Measurements from ENCODE around the gene KIF26B.

KIF26B gene

GRCh38 chr1:245404952-245405351 lies 250.2 kb downstream of the KIF26B start:
- no peak for DNase-seq (ENCODE audit: low read depth)
- TF ChIP-seq, protein P1, sequence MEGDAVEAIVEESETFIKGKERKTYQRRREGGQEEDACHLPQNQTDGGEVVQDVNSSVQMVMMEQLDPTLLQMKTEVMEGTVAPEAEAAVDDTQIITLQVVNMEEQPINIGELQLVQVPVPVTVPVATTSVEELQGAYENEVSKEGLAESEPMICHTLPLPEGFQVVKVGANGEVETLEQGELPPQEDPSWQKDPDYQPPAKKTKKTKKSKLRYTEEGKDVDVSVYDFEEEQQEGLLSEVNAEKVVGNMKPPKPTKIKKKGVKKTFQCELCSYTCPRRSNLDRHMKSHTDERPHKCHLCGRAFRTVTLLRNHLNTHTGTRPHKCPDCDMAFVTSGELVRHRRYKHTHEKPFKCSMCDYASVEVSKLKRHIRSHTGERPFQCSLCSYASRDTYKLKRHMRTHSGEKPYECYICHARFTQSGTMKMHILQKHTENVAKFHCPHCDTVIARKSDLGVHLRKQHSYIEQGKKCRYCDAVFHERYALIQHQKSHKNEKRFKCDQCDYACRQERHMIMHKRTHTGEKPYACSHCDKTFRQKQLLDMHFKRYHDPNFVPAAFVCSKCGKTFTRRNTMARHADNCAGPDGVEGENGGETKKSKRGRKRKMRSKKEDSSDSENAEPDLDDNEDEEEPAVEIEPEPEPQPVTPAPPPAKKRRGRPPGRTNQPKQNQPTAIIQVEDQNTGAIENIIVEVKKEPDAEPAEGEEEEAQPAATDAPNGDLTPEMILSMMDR (conservative IDR thresholded peaks at IDR 0.05; ENCODE audit: low read length) = no peak
- no peak overlapping the region for H3K4me3 ChIP-seq (ENCODE audit: low read length)

DNA sequence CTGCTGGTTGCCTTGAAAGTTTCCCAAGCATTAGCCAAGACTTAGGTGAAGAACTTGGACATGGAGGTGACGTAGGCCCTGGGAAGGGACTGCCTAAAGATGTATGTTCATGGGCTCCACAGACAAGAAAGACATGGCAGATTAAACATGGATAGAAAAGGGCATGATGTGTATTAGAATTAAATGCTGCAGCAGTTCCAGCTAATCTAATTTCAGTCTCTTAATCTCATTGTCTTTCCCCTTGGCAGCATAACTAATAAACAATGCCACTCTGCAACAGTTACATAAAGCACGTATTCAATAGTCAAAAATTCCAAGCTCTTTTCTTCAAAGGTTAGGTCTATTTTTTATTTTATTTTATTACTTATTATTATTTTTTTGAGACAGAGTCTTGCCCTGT lies 251.6 kb downstream of the KIF26B start:
- DNase-seq (ENCODE audit: low read depth) = no peak
- TF ChIP-seq, protein P1 (conservative IDR thresholded peaks at IDR 0.05; ENCODE audit: low read length) = no peak

GRCh38 chr1:245407983-245408382 lies 253.2 kb downstream of the KIF26B start:
- TF ChIP-seq, protein P1 (conservative IDR thresholded peaks at IDR 0.05; ENCODE audit: low read length) = no peak
- DNase-seq (ENCODE audit: low read depth) = no peak
- H3K4me3 ChIP-seq (ENCODE audit: low read length) = no peak overlapping the region

More for the DNA sequence above, 251.6 kb downstream of the KIF26B start:
- H3K4me3 ChIP-seq (ENCODE audit: low read length) = no peak overlapping the region

GRCh38 chr1:245409341-245410195 lies 254.8 kb downstream of the KIF26B start:
- TF ChIP-seq, protein P1 (conservative IDR thresholded peaks at IDR 0.05; ENCODE audit: low read length) = no peak
- no peak overlapping the region for H3K4me3 ChIP-seq (ENCODE audit: low read length)
- DNase-seq (ENCODE audit: low read depth) = no peak

DNA sequence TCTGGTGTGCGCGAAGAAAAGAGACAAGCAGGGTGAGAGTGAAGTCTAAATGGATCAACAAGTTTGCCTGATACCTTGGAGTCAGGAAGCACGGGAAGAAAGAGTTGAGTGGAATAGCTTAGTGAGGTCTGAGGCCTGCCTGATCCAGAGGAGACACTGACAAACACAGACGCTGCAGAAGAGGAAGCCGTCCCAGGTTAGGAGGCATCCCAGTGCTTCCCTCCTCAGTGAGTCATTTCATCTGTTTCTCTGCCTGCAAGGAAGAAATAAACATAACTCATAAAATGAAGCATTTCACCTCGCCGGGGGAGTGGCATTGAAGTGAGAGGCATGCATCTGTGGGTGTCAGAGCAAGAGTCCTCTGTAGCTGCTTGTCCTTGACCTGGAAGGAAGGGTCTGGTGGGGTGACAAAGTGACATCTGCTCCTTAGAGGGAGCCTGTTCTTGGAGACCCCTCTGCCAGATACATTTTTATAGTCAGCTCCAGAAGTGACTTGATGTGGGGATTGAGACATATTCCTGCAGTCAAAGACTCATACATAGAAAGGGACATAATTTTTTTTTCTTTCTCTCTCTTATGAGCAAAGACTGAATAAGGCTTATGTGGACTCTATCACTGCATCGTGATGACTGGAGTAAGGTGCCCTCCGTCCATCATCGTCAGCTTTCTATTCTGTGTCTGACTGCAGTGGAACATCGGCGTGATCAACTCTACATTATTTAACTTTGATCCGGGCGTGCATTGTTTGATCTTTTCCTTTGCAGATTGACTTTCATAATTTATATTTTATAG lies 256.7 kb downstream of the KIF26B start:
- TF ChIP-seq, protein P1 (conservative IDR thresholded peaks at IDR 0.05; ENCODE audit: low read length) = no peak
- H3K4me3 ChIP-seq (ENCODE audit: low read length) = no peak overlapping the region
- DNase-seq (ENCODE audit: low read depth) = no peak

GRCh38 chr1:245412306-245412705 lies 257.5 kb downstream of the KIF26B start:
- TF ChIP-seq, protein P1 (conservative IDR thresholded peaks at IDR 0.05; ENCODE audit: low read length) = no peak
- no peak overlapping the region for H3K4me3 ChIP-seq (ENCODE audit: low read length)
- DNase-seq (ENCODE audit: low read depth) = no peak

Measured in AG10803 (cell line).